Measurements from ENCODE around the gene CFP. TPM values are rescaled to one million over a fixed set of nuclear protein-coding genes. Genes with fewer than 3 reads are reported as not detected.
A peak's percentile ranks its signal among the peaks of the same experiment; 100 is the strongest.

CFP gene
- total RNA-seq, 1 donor from 2014 or later, result 1.1 TPM

- Mint-ChIP-seq H3K4me1 (ENCODE audit: low read depth, unreplicated experiment) (peaks cover 29% of the 10 kb centered on the region), H3K27me3 (ENCODE audit: low read depth, unreplicated experiment) (no peaks in the 10 kb centered on the region), H3K9me3 (ENCODE audit: unreplicated experiment) (no peaks in the 10 kb centered on the region), H3K36me3 (ENCODE audit: low read depth, unreplicated experiment) (no peaks in the 10 kb centered on the region), H3K27ac (ENCODE audit: unreplicated experiment) (no peak overlapping the region), H3K4me3 (ENCODE audit: unreplicated experiment) (peak overlapping the region; percentile 40)
- no peak for TF ChIP-seq CTCF (IDR thresholded peaks at IDR 0.05; ENCODE audit: insufficient read depth, low read depth, low read length)
- TF ChIP-seq EZH2 (IDR thresholded peaks at IDR 0.05; ENCODE audit: insufficient read depth, low read length), result no peak
- FAIRE-seq (no peak), DNase-seq (ENCODE audit: low read depth) (no peak)
- no peaks in the 10 kb centered on the region for H3K9me3 ChIP-seq (ENCODE audit: insufficient read depth, low read depth, low read length)
- H3K4me3 ChIP-seq (ENCODE audit: insufficient read depth, low read depth, low read length), result no peak overlapping the region
- peaks cover 20% of the 10 kb centered on the region for H3K4me1 ChIP-seq (ENCODE audit: insufficient read depth, low read length)
- no peak overlapping the region for H3K27ac ChIP-seq (ENCODE audit: low read depth, low read length)
- H3K27me3 ChIP-seq (ENCODE audit: insufficient read depth, low read length), result no peaks in the 10 kb centered on the region
- peaks cover 59% of the 10 kb centered on the region for H3K79me2 ChIP-seq (ENCODE audit: insufficient read depth, low read length)
- no peaks in the 10 kb centered on the region for H3K36me3 ChIP-seq (ENCODE audit: insufficient read depth, low read length)
- H3K9ac ChIP-seq (ENCODE audit: low read length), result no peak overlapping the region
- H2AFZ ChIP-seq (ENCODE audit: low read depth, low read length), result no peak overlapping the region
- H4K20me1 ChIP-seq (ENCODE audit: insufficient read depth, low read length), result peaks cover 45% of the 10 kb centered on the region
- H3K4me2 ChIP-seq (ENCODE audit: low read length), result no peak overlapping the region
Measured at GRCh38 chrX:47646636-47647035, 16.9 kb upstream of the CFP start.

GRCh38 chrX:47645530-47645929 lies 15.8 kb upstream of the CFP start:
- Histone ChIP-seq H3K27me3 (ENCODE audit: insufficient read depth, low read length) (no peaks in the 10 kb centered on the region), H2AFZ (ENCODE audit: low read depth, low read length) (no peak overlapping the region), H3K4me2 (ENCODE audit: low read length) (no peak overlapping the region), H3K79me2 (ENCODE audit: insufficient read depth, low read length) (peaks cover 59% of the 10 kb centered on the region), H3K9me3 (ENCODE audit: insufficient read depth, low read depth, low read length) (no peaks in the 10 kb centered on the region), H3K9ac (ENCODE audit: low read length) (no peak overlapping the region), H3K27ac (ENCODE audit: low read depth, low read length) (no peak overlapping the region), H3K4me1 (ENCODE audit: insufficient read depth, low read length) (peaks cover 16% of the 10 kb centered on the region), H3K36me3 (ENCODE audit: insufficient read depth, low read length) (peaks cover 3% of the 10 kb centered on the region), H3K4me3 (ENCODE audit: insufficient read depth, low read depth, low read length) (no peak overlapping the region), H4K20me1 (ENCODE audit: insufficient read depth, low read length) (peaks cover 45% of the 10 kb centered on the region)
- H3K27me3 Mint-ChIP-seq (ENCODE audit: low read depth, unreplicated experiment), result no peaks in the 10 kb centered on the region
- FAIRE-seq (no peak), DNase-seq (ENCODE audit: low read depth) (no peak)
- H3K9me3 Mint-ChIP-seq (ENCODE audit: unreplicated experiment), result no peaks in the 10 kb centered on the region
- no peak overlapping the region for H3K4me3 Mint-ChIP-seq (ENCODE audit: unreplicated experiment)
- H3K4me1 Mint-ChIP-seq (ENCODE audit: low read depth, unreplicated experiment), result peaks cover 23% of the 10 kb centered on the region
- H3K36me3 Mint-ChIP-seq (ENCODE audit: low read depth, unreplicated experiment), result no peaks in the 10 kb centered on the region
- TF ChIP-seq EZH2 (IDR thresholded peaks at IDR 0.05; ENCODE audit: insufficient read depth, low read length) (no peak), CTCF (IDR thresholded peaks at IDR 0.05; ENCODE audit: insufficient read depth, low read depth, low read length) (no peak)
- H3K27ac Mint-ChIP-seq (ENCODE audit: unreplicated experiment), result no peak overlapping the region

GRCh38 chrX:47644557-47645091 lies 14.9 kb upstream of the CFP start:
- Histone ChIP-seq H3K9ac (ENCODE audit: low read length) (no peak overlapping the region), H3K4me3 (ENCODE audit: insufficient read depth, low read depth, low read length) (no peak overlapping the region), H3K4me2 (ENCODE audit: low read length) (no peak overlapping the region), H3K4me1 (ENCODE audit: insufficient read depth, low read length) (peaks cover 16% of the 10 kb centered on the region), H3K27ac (ENCODE audit: low read depth, low read length) (no peak overlapping the region), H4K20me1 (ENCODE audit: insufficient read depth, low read length) (peaks cover 45% of the 10 kb centered on the region), H3K27me3 (ENCODE audit: insufficient read depth, low read length) (no peaks in the 10 kb centered on the region), H3K9me3 (ENCODE audit: insufficient read depth, low read depth, low read length) (no peaks in the 10 kb centered on the region), H3K36me3 (ENCODE audit: insufficient read depth, low read length) (peaks cover 10% of the 10 kb centered on the region), H2AFZ (ENCODE audit: low read depth, low read length) (no peak overlapping the region), H3K79me2 (ENCODE audit: insufficient read depth, low read length) (peaks cover 56% of the 10 kb centered on the region)
- FAIRE-seq, result no peak
- no peak for TF ChIP-seq EZH2 (IDR thresholded peaks at IDR 0.05; ENCODE audit: insufficient read depth, low read length)
- TF ChIP-seq CTCF (IDR thresholded peaks at IDR 0.05; ENCODE audit: insufficient read depth, low read depth, low read length), result peak; percentile 37
- H3K4me1 Mint-ChIP-seq (ENCODE audit: low read depth, unreplicated experiment), result peaks cover 23% of the 10 kb centered on the region
- H3K27me3 Mint-ChIP-seq (ENCODE audit: low read depth, unreplicated experiment), result no peaks in the 10 kb centered on the region
- H3K36me3 Mint-ChIP-seq (ENCODE audit: low read depth, unreplicated experiment), result peaks cover 2% of the 10 kb centered on the region
- no peak overlapping the region for H3K27ac Mint-ChIP-seq (ENCODE audit: unreplicated experiment)
- H3K9me3 Mint-ChIP-seq (ENCODE audit: unreplicated experiment), result peaks cover 3% of the 10 kb centered on the region
- no peak overlapping the region for H3K4me3 Mint-ChIP-seq (ENCODE audit: unreplicated experiment)
- DNase-seq (ENCODE audit: low read depth), result no peak
